Measurements from ENCODE around the gene FAAP100. TPM values are rescaled to one million over a fixed set of nuclear protein-coding genes. Genes with fewer than 3 reads are reported as not detected.

Gene FAAP100
- total and polyA plus RNA-seq, 2 donors (not counting 1 experiment from before 2014, with no cell fraction given), result 62.0 to 72.7 TPM

DNA sequence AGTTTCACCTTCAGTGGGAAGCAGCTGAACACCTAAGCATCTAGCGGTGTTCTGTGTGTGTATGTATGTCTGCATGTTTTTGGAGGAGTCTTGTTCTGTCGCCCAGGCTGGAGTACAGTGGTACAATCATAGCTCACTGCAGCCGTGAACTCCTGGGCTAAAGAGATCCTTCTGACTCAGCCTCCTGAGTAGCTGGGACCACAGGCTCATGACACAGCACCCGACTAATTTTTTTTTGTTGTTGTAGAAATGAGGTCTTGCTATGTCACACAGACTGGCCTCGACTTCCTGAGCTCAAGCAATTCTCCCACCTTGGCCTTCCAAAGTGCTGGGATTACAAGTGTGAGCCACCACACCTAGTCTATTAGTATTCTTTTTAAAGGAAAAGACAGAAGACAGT lies 30.2 kb upstream of the FAAP100 start:
- no peaks in the 10 kb centered on the region for H3K27me3 ChIP-seq (replicated peaks in 1 of 4; ENCODE audit: control extremely low read depth in 1 of 4, control insufficient read depth in 3 of 4, insufficient read depth in 4 of 4, low read length in 3 of 4)
- no peaks in the 10 kb centered on the region for H3K27me3 Mint-ChIP-seq
- peaks cover 24% of the 10 kb centered on the region for H4K20me1 ChIP-seq (ENCODE audit: control insufficient read depth, insufficient read depth, low read length, poor library complexity, severe bottlenecking)
- ATAC-seq (ENCODE audit: low read depth), result no peak
- H3K4me3 ChIP-seq (ENCODE audit: control extremely low read depth in 1 of 5, extremely low read depth in 1 of 5, insufficient read depth in 1 of 5, low read depth in 2 of 5, low read length in 4 of 5), result no peak overlapping the region
- H3K27ac Mint-ChIP-seq, result no peak overlapping the region
- 81% methylated on average over 3 of the region's 5 CpGs for WGBS (ENCODE audit: insufficient coverage)
- TF ChIP-seq EZH2 (IDR thresholded peaks at IDR 0.05; ENCODE audit: borderline replicate concordance, insufficient read depth, low read depth, low read length, poor library complexity, severe bottlenecking), result no peak
- TF ChIP-seq, protein P1, sequence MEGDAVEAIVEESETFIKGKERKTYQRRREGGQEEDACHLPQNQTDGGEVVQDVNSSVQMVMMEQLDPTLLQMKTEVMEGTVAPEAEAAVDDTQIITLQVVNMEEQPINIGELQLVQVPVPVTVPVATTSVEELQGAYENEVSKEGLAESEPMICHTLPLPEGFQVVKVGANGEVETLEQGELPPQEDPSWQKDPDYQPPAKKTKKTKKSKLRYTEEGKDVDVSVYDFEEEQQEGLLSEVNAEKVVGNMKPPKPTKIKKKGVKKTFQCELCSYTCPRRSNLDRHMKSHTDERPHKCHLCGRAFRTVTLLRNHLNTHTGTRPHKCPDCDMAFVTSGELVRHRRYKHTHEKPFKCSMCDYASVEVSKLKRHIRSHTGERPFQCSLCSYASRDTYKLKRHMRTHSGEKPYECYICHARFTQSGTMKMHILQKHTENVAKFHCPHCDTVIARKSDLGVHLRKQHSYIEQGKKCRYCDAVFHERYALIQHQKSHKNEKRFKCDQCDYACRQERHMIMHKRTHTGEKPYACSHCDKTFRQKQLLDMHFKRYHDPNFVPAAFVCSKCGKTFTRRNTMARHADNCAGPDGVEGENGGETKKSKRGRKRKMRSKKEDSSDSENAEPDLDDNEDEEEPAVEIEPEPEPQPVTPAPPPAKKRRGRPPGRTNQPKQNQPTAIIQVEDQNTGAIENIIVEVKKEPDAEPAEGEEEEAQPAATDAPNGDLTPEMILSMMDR (IDR thresholded peaks at IDR 0.05), result no peak
- H3K4me2 ChIP-seq (replicated peaks; ENCODE audit: low read depth, low read length, poor library complexity, severe bottlenecking), result no peak overlapping the region
- H2AFZ ChIP-seq (ENCODE audit: insufficient read depth, low read depth, low read length, poor library complexity, severe bottlenecking), result no peak overlapping the region
- H3K9me3 ChIP-seq (ENCODE audit: control extremely low read depth in 1 of 3, control insufficient read depth in 2 of 3, insufficient read depth in 1 of 3, low read length in 2 of 3), result no peaks in the 10 kb centered on the region
- H3K4me1 Mint-ChIP-seq, result peaks cover 13% of the 10 kb centered on the region
- no peak overlapping the region for H3K9ac ChIP-seq (ENCODE audit: low read length)
- ChIA-PET CTCF (interaction anchor here (1.1 kb wide), 1 partner anchor 19 kb away, joined by 4 read pairs; no protein-coding TSS in a partner anchor), POLR2A (no interaction called here)
- intact Hi-C loops (cut with micrococcal nuclease), result no loop called here
- peaks cover 61% of the 10 kb centered on the region for H3K79me2 ChIP-seq (ENCODE audit: control insufficient read depth, insufficient read depth, low read length)
- H3K36me3 ChIP-seq (replicated peaks in 1 of 2; ENCODE audit: control extremely low read depth in 1 of 2, control insufficient read depth in 1 of 2, extremely low read depth in 1 of 2, insufficient read depth in 2 of 2, low read length in 1 of 2), result peaks cover 2 to 56% of the 10 kb centered on the region in 2 experiments
- H3K4me3 Mint-ChIP-seq, result no peak overlapping the region
- peaks cover 0 to 7% of the 10 kb centered on the region in 2 donors for H3K4me1 ChIP-seq (ENCODE audit: control insufficient read depth in 2 of 2, insufficient read depth in 2 of 2, low read length in 2 of 2)
- H3K9me3 Mint-ChIP-seq (ENCODE audit: insufficient read depth), result no peaks in the 10 kb centered on the region
- DNase-seq, result no peak
- no peak overlapping the region for H3K27ac ChIP-seq (ENCODE audit: low read length in 2 of 2)

DNA sequence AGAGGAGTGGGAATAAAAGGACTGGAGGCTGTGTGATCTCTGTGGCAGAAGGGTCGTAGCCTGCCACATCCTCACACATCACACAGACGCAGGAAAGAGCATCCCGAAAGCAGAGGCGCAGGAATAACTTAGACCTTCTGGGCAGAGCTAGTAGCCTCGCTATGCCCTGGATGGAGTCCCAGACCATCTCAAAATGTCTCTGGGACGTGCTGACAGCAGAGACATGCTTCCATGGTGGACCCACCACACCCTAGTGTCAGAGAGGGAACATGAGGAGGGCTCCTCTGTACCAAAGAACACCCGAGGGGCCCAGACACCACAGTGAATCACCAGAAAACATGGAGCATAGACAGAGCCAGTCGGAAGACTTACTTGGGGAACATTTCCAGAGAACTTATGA lies 29.6 kb upstream of the FAAP100 start:
- Mint-ChIP-seq H3K4me3 (no peak overlapping the region), H3K4me1 (peaks cover 13% of the 10 kb centered on the region), H3K27me3 (no peaks in the 10 kb centered on the region), H3K27ac (no peak overlapping the region), H3K9me3 (ENCODE audit: insufficient read depth) (no peaks in the 10 kb centered on the region)
- POLR2A ChIA-PET, result no interaction called here
- peaks cover 0 to 56% of the 10 kb centered on the region in 2 experiments for H3K36me3 ChIP-seq (replicated peaks in 1 of 2; ENCODE audit: control extremely low read depth in 1 of 2, control insufficient read depth in 1 of 2, extremely low read depth in 1 of 2, insufficient read depth in 2 of 2, low read length in 1 of 2)
- H3K4me1 ChIP-seq (ENCODE audit: control insufficient read depth in 2 of 2, insufficient read depth in 2 of 2, low read length in 2 of 2), result peaks cover 0 to 7% of the 10 kb centered on the region in 2 donors
- intact Hi-C loops (cut with micrococcal nuclease), result no loop called here
- ATAC-seq (ENCODE audit: low read depth) (no peak), DNase-seq (no peak)
- H3K4me3 ChIP-seq (ENCODE audit: control extremely low read depth in 1 of 5, extremely low read depth in 1 of 5, insufficient read depth in 1 of 5, low read depth in 2 of 5, low read length in 4 of 5), result no peak overlapping the region
- 97% methylated on average over 7 of the region's 8 CpGs for WGBS (ENCODE audit: insufficient coverage)
- no peak overlapping the region for H3K4me2 ChIP-seq (replicated peaks; ENCODE audit: low read depth, low read length, poor library complexity, severe bottlenecking)
- no peaks in the 10 kb centered on the region for H3K27me3 ChIP-seq (replicated peaks in 1 of 4; ENCODE audit: control extremely low read depth in 1 of 4, control insufficient read depth in 3 of 4, insufficient read depth in 4 of 4, low read length in 3 of 4)
- H2AFZ ChIP-seq (ENCODE audit: insufficient read depth, low read depth, low read length, poor library complexity, severe bottlenecking), result no peak overlapping the region
- peaks cover 24% of the 10 kb centered on the region for H4K20me1 ChIP-seq (ENCODE audit: control insufficient read depth, insufficient read depth, low read length, poor library complexity, severe bottlenecking)
- peaks cover 67% of the 10 kb centered on the region for H3K79me2 ChIP-seq (ENCODE audit: control insufficient read depth, insufficient read depth, low read length)
- CTCF ChIA-PET, result no interaction called here
- no peak overlapping the region for H3K9ac ChIP-seq (ENCODE audit: low read length)
- TF ChIP-seq EZH2 (IDR thresholded peaks at IDR 0.05; ENCODE audit: borderline replicate concordance, insufficient read depth, low read depth, low read length, poor library complexity, severe bottlenecking), result no peak
- TF ChIP-seq, protein P1 (IDR thresholded peaks at IDR 0.05), result no peak
- H3K27ac ChIP-seq (ENCODE audit: low read length in 2 of 2), result no peak overlapping the region
- no peaks in the 10 kb centered on the region for H3K9me3 ChIP-seq (ENCODE audit: control extremely low read depth in 1 of 3, control insufficient read depth in 2 of 3, insufficient read depth in 1 of 3, low read length in 2 of 3)

All from B cell (primary cell).